Osteoblast (primary cell): ENCODE data around the gene SHISA7. TPM values are rescaled to one million over a fixed set of nuclear protein-coding genes. Genes with fewer than 3 reads are reported as not detected.

Experiments
- DNase-seq: peaks from one replicate; pipeline ENCODE4 v3.0.0; 2011; ENCODE audit warnings: low spot score, mixed read lengths; ENCODE audit not compliant: insufficient read length; ENCODE audit errors: missing footprints
- H2AFZ ChIP-seq: 2 replicates; pipeline ENCODE4 v1.6.0; 2011; ENCODE audit warnings: mild to moderate bottlenecking, low read length
- H3K27ac ChIP-seq: 2 replicates; pipeline ENCODE4 v1.5.1; 2011; ENCODE audit warnings: mild to moderate bottlenecking, low read depth, low read length, moderate library complexity
- H3K27me3 ChIP-seq: 2 replicates; pipeline ENCODE4 v1.6.0; 2012; ENCODE audit warnings: mild to moderate bottlenecking, control low read depth, inconsistent platforms, low read length, moderate library complexity; ENCODE audit not compliant: insufficient read depth
- H3K36me3 ChIP-seq: 2 replicates; pipeline ENCODE4 v1.5.1; 2011; ENCODE audit warnings: mild to moderate bottlenecking, low read length, control low read depth, moderate library complexity; ENCODE audit not compliant: insufficient read depth
- H3K4me1 ChIP-seq: 2 replicates; pipeline ENCODE4 v1.5.1; 2011; ENCODE audit warnings: mild to moderate bottlenecking, low read length, control low read depth, moderate library complexity; ENCODE audit not compliant: insufficient read depth
- H3K4me2 ChIP-seq: 2 replicates; pipeline ENCODE4 v1.6.0; 2011; ENCODE audit warnings: mild to moderate bottlenecking, low read length; ENCODE audit not compliant: insufficient read depth
- H3K4me3 ChIP-seq: fragments of 200-600 bp; sonication (generic); 3 replicates; pipeline ENCODE4 v1.5.1; 2012; ENCODE audit warnings: mild to moderate bottlenecking, low read length, inconsistent platforms; ENCODE audit not compliant: insufficient read depth
- H3K79me2 ChIP-seq: 2 replicates; pipeline ENCODE4 v1.6.0; 2012; ENCODE audit warnings: mild to moderate bottlenecking, low read length, control low read depth, inconsistent platforms; ENCODE audit not compliant: insufficient read depth
- H3K9me3 ChIP-seq: 2 replicates; pipeline ENCODE4 v1.5.1; 2011; ENCODE audit warnings: low read depth, low read length, control low read depth
- H4K20me1 ChIP-seq: 2 replicates; pipeline ENCODE4 v1.6.0; 2012; ENCODE audit warnings: mild to moderate bottlenecking, low read length, control low read depth; ENCODE audit not compliant: insufficient read depth
- CTCF ChIP-seq: IDR thresholded peaks from 2 replicates; pipeline ENCODE4 v1.5.1; 2011; ENCODE audit warnings: mild to moderate bottlenecking, low read depth, low read length, moderate library complexity; ENCODE audit errors: extremely low read depth
- total RNA-seq: library from RNA; depleted of rRNA; stranded (reverse); fragments of >200 nt; gene quantifications from 2 replicates; pipeline ENCODE4 v1.2.3, GENCODE V29; 2012

Gene SHISA7
- total RNA-seq: not detected in 2 replicates

- Histone ChIP-seq H3K27ac (no peak within 1 kb of the TSS), H3K36me3 (no peaks in the 10 kb centered on the region), H3K4me2 (no peak within 1 kb of the TSS), H3K79me2 (no peaks in the 10 kb centered on the region), H3K27me3 (peaks cover 68% of the 10 kb centered on the region), H3K9me3 (no peaks in the 10 kb centered on the region), H3K4me3 (no peak within 1 kb of the TSS), H2AFZ (no peak within 1 kb of the TSS), H4K20me1 (no peaks in the 10 kb centered on the region), H3K4me1 (no peaks in the 10 kb centered on the region)
- TF ChIP-seq CTCF: no peak
- DNase-seq: peak; percentile 90
These were observed at the start of gene SHISA7 for GRCh38 chr19:55443045-55443823. SHISA7 (minus strand) TSS chr19:55443300; CDS start chr19:55442863, 437 bp downstream.

GRCh38 chr19:55492362-55492944 lies 49.4 kb upstream of the SHISA7 start:
- Histone ChIP-seq H3K9me3 (no peaks in the 10 kb centered on the region), H3K4me1 (peaks cover 46% of the 10 kb centered on the region), H3K4me3 (no peak overlapping the region), H4K20me1 (no peaks in the 10 kb centered on the region), H3K79me2 (peaks cover 7% of the 10 kb centered on the region), H3K4me2 (no peak overlapping the region), H3K27ac (no peak overlapping the region), H2AFZ (no peak overlapping the region), H3K36me3 (peaks cover 18% of the 10 kb centered on the region), H3K27me3 (no peaks in the 10 kb centered on the region)
- no peak for TF ChIP-seq CTCF
- peak; percentile 89 for DNase-seq

- H3K79me2 ChIP-seq: peaks cover 7% of the 10 kb centered on the region
- H3K36me3 ChIP-seq: peaks cover 13% of the 10 kb centered on the region
- peak; percentile 84 for DNase-seq
- no peak overlapping the region for H2AFZ ChIP-seq
- TF ChIP-seq CTCF: no peak
- H3K9me3 ChIP-seq: no peaks in the 10 kb centered on the region
- no peak overlapping the region for H3K4me3 ChIP-seq
- no peaks in the 10 kb centered on the region for H4K20me1 ChIP-seq
- peaks cover 53% of the 10 kb centered on the region for H3K4me1 ChIP-seq
- H3K27ac ChIP-seq: no peak overlapping the region
- H3K4me2 ChIP-seq: no peak overlapping the region
- no peaks in the 10 kb centered on the region for H3K27me3 ChIP-seq
These were observed 48.7 kb upstream of the SHISA7 start for GRCh38 chr19:55491546-55492360.
